GM23248 (cell line): Measurements from ENCODE around the gene S100A13. TPM values are rescaled to one million over a fixed set of nuclear protein-coding genes. Genes with fewer than 3 reads are reported as not detected.

ENCODE experiments used
- DNase-seq: peaks from one replicate; pipeline ENCODE4 v3.0.0-alpha.2; 2015
- H2AFZ ChIP-seq: fragments of 200-600 bp; sonication (generic); 2 replicates; pipeline ENCODE4 v1.6.1; 2016; ENCODE audit warnings: antibody characterized with exemption
- H3F3A ChIP-seq: fragments of 200-600 bp; sonication (generic); 2 replicates; pipeline ENCODE4 v1.6.1; 2016; ENCODE audit warnings: mild to moderate bottlenecking, antibody characterized with exemption, mixed run types; ENCODE audit not compliant: insufficient read depth
- H3K27ac ChIP-seq: fragments of 200-600 bp; sonication (generic); 2 replicates; pipeline ENCODE4 v1.5.1; 2016; ENCODE audit warnings: mild to moderate bottlenecking
- H3K27me3 ChIP-seq: fragments of 200-600 bp; sonication (generic); replicated peaks from 2 replicates; pipeline ENCODE4 v1.6.1; 2016; ENCODE audit warnings: mild to moderate bottlenecking; ENCODE audit not compliant: insufficient read depth
- H3K36me3 ChIP-seq: fragments of 200-600 bp; sonication (generic); 2 replicates; pipeline ENCODE4 v1.6.1; 2016; ENCODE audit warnings: low read depth, mild to moderate bottlenecking
- H3K4me1 ChIP-seq: fragments of 200-600 bp; sonication (generic); 2 replicates; pipeline ENCODE4 v1.6.1; 2016; ENCODE audit warnings: mild to moderate bottlenecking; ENCODE audit not compliant: insufficient read depth
- H3K4me2 ChIP-seq: fragments of 200-600 bp; sonication (generic); one replicate; pipeline ENCODE4 v1.6.1; 2016; ENCODE audit warnings: mild to moderate bottlenecking; ENCODE audit not compliant: unreplicated experiment
- H3K4me3 ChIP-seq: fragments of 200-600 bp; sonication (generic); 2 replicates; pipeline ENCODE4 v1.5.1; 2016; ENCODE audit warnings: mild to moderate bottlenecking
- H3K79me2 ChIP-seq: fragments of 200-600 bp; sonication (generic); 2 replicates; pipeline ENCODE4 v1.6.1; 2016; ENCODE audit warnings: mild to moderate bottlenecking; ENCODE audit not compliant: insufficient read depth
- H3K9ac ChIP-seq: fragments of 200-600 bp; sonication (generic); 2 replicates; pipeline ENCODE4 v1.6.1; 2016; ENCODE audit warnings: mild to moderate bottlenecking
- H3K9me2 ChIP-seq: fragments of 200-600 bp; sonication (generic); 2 replicates; pipeline ENCODE4 v1.6.1; 2016; ENCODE audit warnings: mixed run types, mild to moderate bottlenecking, moderate library complexity; ENCODE audit not compliant: insufficient read depth
- H3K9me3 ChIP-seq: fragments of 200-600 bp; sonication (generic); one replicate; pipeline ENCODE4 v1.6.1; 2017; ENCODE audit warnings: low read depth
- H4K20me1 ChIP-seq: fragments of 200-600 bp; sonication (generic); 2 replicates; pipeline ENCODE4 v1.6.0; 2016; ENCODE audit not compliant: insufficient read depth
- EZH2 ChIP-seq: fragments of 200-600 bp; sonication (generic); IDR thresholded peaks from 2 replicates; pipeline ENCODE4 v1.6.1; 2018; ENCODE audit warnings: antibody characterized with exemption, mild to moderate bottlenecking; ENCODE audit not compliant: insufficient read depth, poor library complexity, severe bottlenecking
- EZH2phosphoT487 ChIP-seq: fragments of 200-600 bp; sonication (generic); IDR thresholded peaks from 2 replicates; pipeline ENCODE4 v1.6.1; 2018; ENCODE audit warnings: antibody characterized with exemption, moderate library complexity, mild to moderate bottlenecking, low read depth; ENCODE audit not compliant: insufficient read depth
- WGBS, 2 experiments: methylation state at CpG; one replicate each; pipeline ENCODE4 v1.1.6; 2015 to 2017; ENCODE audit warnings: low lambda C conversion rate in 2 of 2, low coverage in 1 of 2; ENCODE audit errors: missing lambda C conversion rate in 2 of 2; 5-methylcytosine and 5-hydroxymethylcytosine counted together
- in situ Hi-C: fragments of 300-500 bp; cut with MboI; formaldehyde crosslinking; loops from 2 replicates; pipeline ENCODE4 v1.15.0; 2020
- polyA plus RNA-seq: library from polyadenylated mRNA; unstranded; fragments of >200 nt; fragmentation: Nextera tagmentation; extraction: Ambion mirVana; gene quantifications from 2 replicates; pipeline ENCODE4 v1.2.1, GENCODE V29; 2016
- total RNA-seq: library from RNA; depleted of rRNA; stranded (reverse); fragments of >200 nt; shearing (Covaris generic); gene quantifications from 2 replicates; pipeline ENCODE4 v1.2.3, GENCODE V29; 2014

Gene S100A13
- total and polyA plus RNA-seq, 2 experiments from 2014 or later: 159 to 552 TPM

- H3K36me3 ChIP-seq: peaks cover 22% of the 10 kb centered on the region
- H3K4me1 ChIP-seq: peaks cover 22% of the 10 kb centered on the region; the same call in 1 of the 2 replicates
- no peaks in the 10 kb centered on the region for H3K9me3 ChIP-seq
- 84% methylated on average over 7 of the region's 7 CpGs for WGBS, 2 experiments
- DNase-seq: no peak
- no peak overlapping the region for H3K4me3 ChIP-seq
- H2AFZ ChIP-seq: no peak overlapping the region
- no peak overlapping the region for H3K4me2 ChIP-seq
- peaks cover 75% of the 10 kb centered on the region for H3F3A ChIP-seq
- TF ChIP-seq EZH2 (no peak), EZH2phosphoT487 (no peak)
- H3K27me3 ChIP-seq: no peaks in the 10 kb centered on the region
- no peaks in the 10 kb centered on the region for H3K9me2 ChIP-seq
- H4K20me1 ChIP-seq: no peaks in the 10 kb centered on the region
- no peak overlapping the region for H3K27ac ChIP-seq
- in situ Hi-C loops: no loop called here
- peaks cover 8% of the 10 kb centered on the region for H3K79me2 ChIP-seq
- H3K9ac ChIP-seq: no peak overlapping the region
These were observed 27.5 kb downstream of the S100A13 start for GRCh38 chr1:153599847-153600246.

DNA sequence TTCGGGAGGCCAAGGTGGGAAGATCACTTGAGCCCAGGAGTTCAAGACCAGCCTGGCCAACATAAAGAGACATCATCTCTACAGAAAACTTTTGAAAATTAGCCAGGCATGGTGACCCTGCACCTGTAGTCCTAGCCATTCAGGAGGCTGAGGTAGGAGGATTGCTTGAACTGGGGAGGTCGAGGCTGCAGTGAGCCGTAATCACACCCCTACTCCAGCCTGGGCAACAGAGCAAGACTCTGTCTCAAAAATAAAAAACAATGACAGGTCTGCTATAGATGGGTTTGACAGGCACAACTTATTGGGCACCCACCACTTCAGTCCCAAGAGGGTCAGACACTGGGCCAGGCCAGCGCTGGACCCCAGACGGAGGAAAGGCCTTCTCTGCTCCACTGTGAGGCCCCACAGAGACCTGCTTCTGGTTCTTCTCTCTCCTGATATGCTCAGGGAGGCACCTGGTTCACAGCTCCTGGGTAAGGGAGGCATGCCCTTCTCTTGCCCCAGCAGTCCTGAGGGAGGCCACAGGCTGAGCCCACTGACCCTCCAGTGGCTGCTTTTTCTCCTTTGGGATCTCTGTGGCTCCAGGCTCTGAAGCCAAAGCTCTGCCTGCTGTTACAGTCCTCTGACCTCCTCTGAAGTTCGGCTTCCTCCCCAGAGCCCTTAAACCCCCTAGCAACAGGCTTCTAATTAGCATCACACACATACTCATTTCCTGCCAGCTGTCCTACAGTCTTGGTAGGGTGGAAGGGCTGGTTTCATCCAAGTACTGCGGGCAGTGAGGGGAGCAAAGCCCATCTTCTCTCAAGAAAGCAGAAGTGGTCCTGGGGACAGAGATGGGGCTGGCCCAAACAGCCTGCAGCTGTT lies 28.8 kb downstream of the S100A13 start:
- Histone ChIP-seq H2AFZ (no peak overlapping the region), H3K79me2 (no peaks in the 10 kb centered on the region), H3K4me2 (peak overlapping the region; percentile 38), H3F3A (peaks cover 62% of the 10 kb centered on the region), H3K27me3 (no peaks in the 10 kb centered on the region), H3K4me3 (no peak overlapping the region), H3K9me3 (no peaks in the 10 kb centered on the region), H4K20me1 (no peaks in the 10 kb centered on the region), H3K27ac (peak overlapping the region; percentile 39), H3K9ac (no peak overlapping the region), H3K4me1 (peaks cover 22% of the 10 kb centered on the region; the same call in 1 of the 2 replicates), H3K36me3 (peaks cover 10% of the 10 kb centered on the region; the same call in 1 of the 2 replicates), H3K9me2 (no peaks in the 10 kb centered on the region)
- WGBS, 2 experiments: 66 to 67% methylated on average over 7 of the region's 7 CpGs
- TF ChIP-seq EZH2: no peak
- no peak for TF ChIP-seq EZH2phosphoT487
- DNase-seq: peak; percentile 58
- in situ Hi-C loops: no loop called here

- Histone ChIP-seq H3F3A (peaks cover 48% of the 10 kb centered on the region), H3K9me2 (no peaks in the 10 kb centered on the region), H3K27ac (peak overlapping the region; percentile 45), H3K4me1 (peaks cover 22% of the 10 kb centered on the region; the same call in 1 of the 2 replicates), H3K27me3 (no peaks in the 10 kb centered on the region), H3K4me2 (no peak overlapping the region), H3K9me3 (no peaks in the 10 kb centered on the region), H2AFZ (no peak overlapping the region), H3K4me3 (no peak overlapping the region), H3K36me3 (peaks cover 10% of the 10 kb centered on the region; the same call in 1 of the 2 replicates), H4K20me1 (no peaks in the 10 kb centered on the region), H3K9ac (no peak overlapping the region), H3K79me2 (no peaks in the 10 kb centered on the region)
- peak; percentile 73 for DNase-seq
- 76 to 80% methylated on average over 6 of the region's 6 CpGs for WGBS, 2 experiments
- in situ Hi-C loops: no loop called here
- TF ChIP-seq EZH2 (no peak), EZH2phosphoT487 (no peak)
These were observed 30.1 kb downstream of the S100A13 start for GRCh38 chr1:153597206-153597605.

DNA sequence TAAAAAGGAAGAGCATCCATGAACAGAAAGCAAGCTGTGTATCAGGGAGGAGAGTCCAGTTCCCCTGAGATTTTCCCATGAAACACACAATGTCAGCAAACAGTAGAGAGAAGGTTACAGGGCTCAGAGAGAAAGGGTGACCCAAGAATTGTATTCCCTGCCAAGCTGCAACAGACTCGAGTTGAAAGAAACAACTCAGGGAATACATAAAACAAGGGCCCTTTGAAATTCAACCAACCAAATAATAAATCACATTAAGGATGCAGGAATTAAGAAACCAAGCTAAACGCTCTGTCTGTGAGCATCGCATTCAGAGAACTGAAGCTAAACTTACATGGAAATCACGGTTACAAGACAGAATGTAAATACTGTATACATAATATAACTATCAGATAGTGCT lies 34.6 kb downstream of the S100A13 start:
- in situ Hi-C loops: no loop called here
- H4K20me1 ChIP-seq: no peaks in the 10 kb centered on the region
- no peaks in the 10 kb centered on the region for H3K36me3 ChIP-seq
- peaks cover 16% of the 10 kb centered on the region for H3F3A ChIP-seq
- 71 to 74% methylated on average over 4 of the region's 4 CpGs for WGBS, 2 experiments
- no peak overlapping the region for H3K27ac ChIP-seq
- H3K9ac ChIP-seq: no peak overlapping the region
- H3K4me1 ChIP-seq: 0 out of 2 replicates have a peak, but pooled peaks cover 6% of the 10 kb centered on the region
- H3K9me3 ChIP-seq: no peaks in the 10 kb centered on the region
- H2AFZ ChIP-seq: no peak overlapping the region
- no peaks in the 10 kb centered on the region for H3K27me3 ChIP-seq
- no peak overlapping the region for H3K4me2 ChIP-seq
- DNase-seq: no peak
- no peaks in the 10 kb centered on the region for H3K79me2 ChIP-seq
- H3K9me2 ChIP-seq: no peaks in the 10 kb centered on the region
- H3K4me3 ChIP-seq: no peak overlapping the region
- TF ChIP-seq EZH2 (no peak), EZH2phosphoT487 (no peak)
